GM23338 (cell line): ENCODE data around the gene HELQ. TPM values are rescaled to one million over a fixed set of nuclear protein-coding genes. Genes with fewer than 3 reads are reported as not detected.

Experiments
- ATAC-seq: fragments of 200-7000 bp; cut with Tn5 transposase; 3 replicates; pipeline ENCODE4 v1.9.1; 2020
- DNase-seq: peaks from one replicate; pipeline ENCODE4 v3.0.0-alpha.2; 2015; ENCODE audit warnings: low spot score
- H2AFZ ChIP-seq: fragments of 200-600 bp; sonication (generic); 2 replicates; pipeline ENCODE4 v1.8.0; 2016; ENCODE audit warnings: antibody characterized with exemption, mild to moderate bottlenecking, moderate library complexity
- H3F3A ChIP-seq: fragments of 200-600 bp; sonication (generic); replicated peaks from 2 replicates; pipeline ENCODE4 v1.8.0; 2017; ENCODE audit warnings: antibody characterized with exemption, mixed run types, low read depth
- H3K27ac ChIP-seq: fragments of 200-600 bp; sonication (generic); 2 replicates; pipeline ENCODE4 v1.6.1; 2016; ENCODE audit warnings: low read depth
- H3K27me3 ChIP-seq: fragments of 200-600 bp; sonication (generic); 2 replicates; pipeline ENCODE4 v1.8.0; 2016; ENCODE audit warnings: mild to moderate bottlenecking, mixed run types, moderate library complexity; ENCODE audit not compliant: insufficient read depth
- H3K36me3 ChIP-seq: fragments of 200-600 bp; sonication (generic); 2 replicates; pipeline ENCODE4 v1.8.0; 2016; ENCODE audit warnings: mild to moderate bottlenecking; ENCODE audit not compliant: insufficient read depth
- H3K4me1 ChIP-seq: fragments of 200-600 bp; sonication (generic); 2 replicates; pipeline ENCODE4 v1.8.0; 2016; ENCODE audit warnings: mild to moderate bottlenecking, moderate library complexity; ENCODE audit not compliant: insufficient read depth
- H3K4me2 ChIP-seq: fragments of 200-600 bp; sonication (generic); 2 replicates; pipeline ENCODE4 v1.7.1; 2017; ENCODE audit warnings: mixed run types
- H3K4me3 ChIP-seq: fragments of 200-600 bp; sonication (generic); 2 replicates; pipeline ENCODE4 v1.6.1; 2016; ENCODE audit warnings: mixed run types
- H3K79me2 ChIP-seq: fragments of 200-600 bp; sonication (generic); replicated peaks from 2 replicates; pipeline ENCODE4 v1.8.0; 2017; ENCODE audit warnings: mild to moderate bottlenecking; ENCODE audit not compliant: insufficient read depth
- H3K9me2 ChIP-seq: fragments of 200-600 bp; sonication (generic); 2 replicates; pipeline ENCODE4 v1.8.0; 2017; ENCODE audit not compliant: insufficient read depth
- H4K20me1 ChIP-seq: fragments of 200-600 bp; sonication (generic); replicated peaks from 2 replicates; pipeline ENCODE4 v1.8.0; 2017; ENCODE audit warnings: mild to moderate bottlenecking; ENCODE audit not compliant: insufficient read depth
- H3K27ac Mint-ChIP-seq: 2 replicates; pipeline ENCODE4 v1.8.0; 2020; ENCODE audit warnings: inconsistent platforms, mild to moderate bottlenecking, moderate library complexity, mixed read lengths
- H3K27me3 Mint-ChIP-seq: 3 replicates; pipeline ENCODE4 v1.8.0; 2022; ENCODE audit warnings: low read depth, mild to moderate bottlenecking, moderate library complexity, mixed read lengths, inconsistent platforms; ENCODE audit not compliant: insufficient read depth, poor library complexity
- H3K36me3 Mint-ChIP-seq: 3 replicates; pipeline ENCODE4 v1.8.0; 2021; ENCODE audit warnings: low read depth, mild to moderate bottlenecking, inconsistent platforms, moderate library complexity, mixed read lengths
- H3K4me1 Mint-ChIP-seq: 3 replicates; pipeline ENCODE4 v1.8.0; 2020; ENCODE audit warnings: mild to moderate bottlenecking, inconsistent platforms, mixed read lengths
- H3K4me3 Mint-ChIP-seq: 3 replicates; pipeline ENCODE4 v1.8.0; 2021; ENCODE audit warnings: moderate library complexity, mild to moderate bottlenecking, inconsistent platforms, mixed read lengths
- H3K9me3 Mint-ChIP-seq: 3 replicates; pipeline ENCODE4 v1.8.0; 2020; ENCODE audit warnings: moderate library complexity, mild to moderate bottlenecking, inconsistent platforms, mixed read lengths
- CREB1 ChIP-seq: fragments of 250-450 bp; sonication (Bioruptor Pico); IDR thresholded peaks from 2 replicates; pipeline ENCODE4 v1.5.0; 2020; ENCODE audit warnings: low read depth, mild to moderate bottlenecking, moderate library complexity
- CTCF ChIP-seq, 2 experiments: fragments of 200-600 bp in 1 of 2; sonication (generic) in 1 of 2; conservative IDR thresholded peaks; 2 replicates each; pipeline versions ENCODE4 v1.5.1 to v1.6.1; 2016 to 2017; ENCODE audit warnings: antibody characterized with exemption in 2 of 2, low read depth in 2 of 2, mild to moderate bottlenecking in 2 of 2, moderate library complexity in 1 of 2
- EZH2 ChIP-seq: fragments of 200-600 bp; sonication (generic); IDR thresholded peaks from one replicate; pipeline ENCODE4 v1.8.0; 2017; ENCODE audit warnings: antibody characterized with exemption, mild to moderate bottlenecking, low read depth; ENCODE audit not compliant: unreplicated experiment
- EZH2phosphoT487 ChIP-seq: fragments of 200-600 bp; sonication (generic); IDR thresholded peaks from one replicate; pipeline ENCODE4 v1.8.1; 2018; ENCODE audit warnings: antibody characterized with exemption; ENCODE audit not compliant: unreplicated experiment
- JUNB ChIP-seq: IDR thresholded peaks from one replicate; pipeline ENCODE4 v1.6.1; 2016; ENCODE audit warnings: antibody characterized with exemption; ENCODE audit not compliant: unreplicated experiment
- NANOG ChIP-seq: IDR thresholded peaks from 2 replicates; pipeline ENCODE4 v1.6.1; 2016; ENCODE audit warnings: antibody characterized with exemption, borderline replicate concordance
- REST ChIP-seq: IDR thresholded peaks from one replicate; pipeline ENCODE4 v1.6.1; 2018; ENCODE audit warnings: antibody characterized with exemption; ENCODE audit not compliant: unreplicated experiment
- ZNF114 ChIP-seq: fragments of 250-450 bp; sonication (Bioruptor Pico); IDR thresholded peaks from 2 replicates; pipeline ENCODE4 v1.5.0; 2020; ENCODE audit warnings: mild to moderate bottlenecking, moderate library complexity
- polyA plus RNA-seq: library from polyadenylated mRNA; unstranded; fragments of >200 nt; fragmentation: Nextera tagmentation; extraction: Ambion mirVana; gene quantifications from 2 replicates; pipeline ENCODE4 v1.2.1, GENCODE V29; 2016
- total RNA-seq: library from RNA; depleted of rRNA; stranded (reverse); fragments of >200 nt; shearing (Covaris generic); gene quantifications from 2 replicates; pipeline ENCODE4 v1.2.3, GENCODE V29; 2014

HELQ gene
- total and polyA plus RNA-seq, 2 experiments from 2014 or later, result 6.8 to 8.1 TPM

GRCh38 chr4:83371936-83372335 is 83.7 kb downstream of the HELQ start (continued):
- no peak for TF ChIP-seq EZH2
- no peak for TF ChIP-seq CTCF (conservative IDR thresholded peaks at IDR 0.05; ENCODE audit: low read depth in 2 of 2)
- no peak for TF ChIP-seq JUNB

GRCh38 chr4:83371235-83371634 is 84.4 kb downstream of the HELQ start:
- Mint-ChIP-seq H3K4me1 (no peaks in the 10 kb centered on the region), H3K27ac (no peak overlapping the region), H3K9me3 (peaks cover 3% of the 10 kb centered on the region), H3K4me3 (no peak overlapping the region), H3K27me3 (peaks cover 7% of the 10 kb centered on the region), H3K36me3 (peaks cover 3% of the 10 kb centered on the region; the same call in 1 of the 3 replicates)
- no peaks in the 10 kb centered on the region for H3K79me2 ChIP-seq
- TF ChIP-seq EZH2phosphoT487 (no peak), REST (no peak), ZNF114 (CRISPR knock-in tag) (no peak), NANOG (no peak), EZH2 (no peak), CTCF (conservative IDR thresholded peaks at IDR 0.05; ENCODE audit: low read depth in 2 of 2) (no peak), CREB1 (CRISPR knock-in tag) (no peak)
- H3K4me3 ChIP-seq, result no peak overlapping the region
- no peak for ATAC-seq
- H3F3A ChIP-seq, result no peaks in the 10 kb centered on the region
- no peak overlapping the region for H3K4me2 ChIP-seq
- no peaks in the 10 kb centered on the region for H3K27me3 ChIP-seq
- H2AFZ ChIP-seq, result no peak overlapping the region
- H3K36me3 ChIP-seq, result no peaks in the 10 kb centered on the region
- H3K27ac ChIP-seq, result no peak overlapping the region
- H3K4me1 ChIP-seq, result no peaks in the 10 kb centered on the region
- no peak for DNase-seq
- peaks cover 3% of the 10 kb centered on the region; the same call in 1 of the 2 replicates for H3K9me2 ChIP-seq
- no peaks in the 10 kb centered on the region for H4K20me1 ChIP-seq
